ENCODE measurements around the gene ABHD2. TPM values are rescaled to one million over a fixed set of nuclear protein-coding genes. Genes with fewer than 3 reads are reported as not detected.

The ABHD2 gene
- total and polyA plus RNA-seq, 9 of the 15 experiments (the other 6 are each of a cell fraction or from before 2014, with no cell fraction given) = 16.9 to 99.8 (median 47.5) TPM

DNA sequence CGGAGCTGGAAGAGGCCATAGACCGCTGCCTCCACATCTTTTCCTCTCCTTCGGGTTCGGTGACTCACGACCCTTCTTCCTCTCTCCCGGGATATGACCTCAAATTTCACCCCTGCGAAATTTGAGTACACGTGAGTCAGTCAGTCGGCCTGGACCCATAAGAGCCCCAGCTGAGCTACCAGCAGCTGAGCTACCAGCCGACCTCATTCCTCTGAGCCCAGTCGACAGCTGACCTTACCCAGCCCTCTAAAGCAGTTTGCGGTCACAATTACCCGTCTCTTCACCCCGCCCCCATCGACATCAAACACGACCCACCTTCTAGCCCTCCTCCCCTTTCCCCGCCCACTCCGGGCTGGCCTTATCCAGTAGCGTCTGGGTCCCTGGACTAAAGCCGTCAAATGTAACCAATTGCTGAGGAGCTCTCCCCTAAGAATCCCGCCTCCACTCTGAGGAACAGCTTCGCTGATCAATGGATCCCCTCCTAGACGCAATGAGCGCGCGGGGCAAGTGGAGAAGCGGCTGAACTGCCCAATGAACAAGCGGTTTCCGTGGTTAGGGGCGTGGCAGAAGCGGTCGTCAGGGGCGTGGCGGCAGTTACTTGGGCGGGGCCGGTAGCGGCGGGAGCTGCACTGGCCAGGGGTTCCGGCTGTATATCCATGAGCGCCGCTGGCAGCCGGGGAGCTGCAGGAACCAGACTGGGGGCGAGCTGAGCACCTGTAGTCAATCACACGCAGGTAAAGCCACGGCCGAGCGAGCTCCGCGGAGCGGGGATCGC lies at the start of gene ABHD2 (continued):
- TF ChIP-seq BCOR (IDR thresholded peaks at IDR 0.05) (peak; percentile 36; the same call in 1 of the 2 replicates), NBN (IDR thresholded peaks at IDR 0.05; ENCODE audit: low read depth) (peak; percentile 87), SMAD2 (IDR thresholded peaks at IDR 0.05; ENCODE audit: low read depth, low read length) (no peak), ZNF121 (CRISPR knock-in tag; conservative IDR thresholded peaks at IDR 0.05) (no peak), FOSL1 (tag; conservative IDR thresholded peaks at IDR 0.05) (peak; percentile 89), CAMTA2 (CRISPR knock-in tag; conservative IDR thresholded peaks at IDR 0.05) (no peak), ARID1B (IDR thresholded peaks at IDR 0.05) (peak; percentile 69), PTRF (tag; IDR thresholded peaks at IDR 0.05) (no peak), CBX3 (IDR thresholded peaks at IDR 0.05; ENCODE audit: borderline replicate concordance in 1 of 2, low read length in 2 of 2) (peak in 1 of 2 experiments; percentile 76; a peak in 1 of 3 replicates), HNRNPL (IDR thresholded peaks at IDR 0.05; ENCODE audit: low read depth, low read length) (no peak), ZNF175 (CRISPR knock-in tag; IDR thresholded peaks at IDR 0.05; ENCODE audit: low read depth) (no peak), GMEB1 (CRISPR knock-in tag; IDR thresholded peaks at IDR 0.05) (no peak), ZNF224 (CRISPR knock-in tag; IDR thresholded peaks at IDR 0.05) (no peak), JUND (IDR thresholded peaks at IDR 0.05; ENCODE audit: borderline replicate concordance, low read depth, low read length) (peak; percentile 79), JUND (tag; IDR thresholded peaks at IDR 0.05; ENCODE audit: borderline replicate concordance, low read depth, low read length) (peak; percentile 74; the same call in 1 of the 3 replicates), TAL1 (IDR thresholded peaks at IDR 0.05) (no peak), CBX8 (IDR thresholded peaks at IDR 0.05; ENCODE audit: borderline replicate concordance, extremely low read depth, low read depth, low read length, poor library complexity, severe bottlenecking) (no peak), HSF4 (CRISPR knock-in tag; IDR thresholded peaks at IDR 0.05; ENCODE audit: borderline replicate concordance) (no peak), CBX5 (IDR thresholded peaks at IDR 0.05; ENCODE audit: borderline replicate concordance, low read depth) (no peak), CSDE1 (IDR thresholded peaks at IDR 0.05) (peak in 1 of 2 experiments; percentile 39; a peak in 1 of 4 replicates)
- TF ChIP-seq, protein P1, sequence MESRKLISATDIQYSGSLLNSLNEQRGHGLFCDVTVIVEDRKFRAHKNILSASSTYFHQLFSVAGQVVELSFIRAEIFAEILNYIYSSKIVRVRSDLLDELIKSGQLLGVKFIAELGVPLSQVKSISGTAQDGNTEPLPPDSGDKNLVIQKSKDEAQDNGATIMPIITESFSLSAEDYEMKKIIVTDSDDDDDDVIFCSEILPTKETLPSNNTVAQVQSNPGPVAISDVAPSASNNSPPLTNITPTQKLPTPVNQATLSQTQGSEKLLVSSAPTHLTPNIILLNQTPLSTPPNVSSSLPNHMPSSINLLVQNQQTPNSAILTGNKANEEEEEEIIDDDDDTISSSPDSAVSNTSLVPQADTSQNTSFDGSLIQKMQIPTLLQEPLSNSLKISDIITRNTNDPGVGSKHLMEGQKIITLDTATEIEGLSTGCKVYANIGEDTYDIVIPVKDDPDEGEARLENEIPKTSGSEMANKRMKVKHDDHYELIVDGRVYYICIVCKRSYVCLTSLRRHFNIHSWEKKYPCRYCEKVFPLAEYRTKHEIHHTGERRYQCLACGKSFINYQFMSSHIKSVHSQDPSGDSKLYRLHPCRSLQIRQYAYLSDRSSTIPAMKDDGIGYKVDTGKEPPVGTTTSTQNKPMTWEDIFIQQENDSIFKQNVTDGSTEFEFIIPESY (CRISPR knock-in tag; IDR thresholded peaks at IDR 0.05) = no peak
- TF ChIP-seq, protein P2, sequence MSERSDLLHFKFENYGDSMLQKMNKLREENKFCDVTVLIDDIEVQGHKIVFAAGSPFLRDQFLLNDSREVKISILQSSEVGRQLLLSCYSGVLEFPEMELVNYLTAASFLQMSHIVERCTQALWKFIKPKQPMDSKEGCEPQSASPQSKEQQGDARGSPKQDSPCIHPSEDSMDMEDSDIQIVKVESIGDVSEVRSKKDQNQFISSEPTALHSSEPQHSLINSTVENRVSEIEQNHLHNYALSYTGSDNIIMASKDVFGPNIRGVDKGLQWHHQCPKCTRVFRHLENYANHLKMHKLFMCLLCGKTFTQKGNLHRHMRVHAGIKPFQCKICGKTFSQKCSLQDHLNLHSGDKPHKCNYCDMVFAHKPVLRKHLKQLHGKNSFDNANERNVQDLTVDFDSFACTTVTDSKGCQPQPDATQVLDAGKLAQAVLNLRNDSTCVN (CRISPR knock-in tag; IDR thresholded peaks at IDR 0.05) = no peak
- TF ChIP-seq, protein P3, sequence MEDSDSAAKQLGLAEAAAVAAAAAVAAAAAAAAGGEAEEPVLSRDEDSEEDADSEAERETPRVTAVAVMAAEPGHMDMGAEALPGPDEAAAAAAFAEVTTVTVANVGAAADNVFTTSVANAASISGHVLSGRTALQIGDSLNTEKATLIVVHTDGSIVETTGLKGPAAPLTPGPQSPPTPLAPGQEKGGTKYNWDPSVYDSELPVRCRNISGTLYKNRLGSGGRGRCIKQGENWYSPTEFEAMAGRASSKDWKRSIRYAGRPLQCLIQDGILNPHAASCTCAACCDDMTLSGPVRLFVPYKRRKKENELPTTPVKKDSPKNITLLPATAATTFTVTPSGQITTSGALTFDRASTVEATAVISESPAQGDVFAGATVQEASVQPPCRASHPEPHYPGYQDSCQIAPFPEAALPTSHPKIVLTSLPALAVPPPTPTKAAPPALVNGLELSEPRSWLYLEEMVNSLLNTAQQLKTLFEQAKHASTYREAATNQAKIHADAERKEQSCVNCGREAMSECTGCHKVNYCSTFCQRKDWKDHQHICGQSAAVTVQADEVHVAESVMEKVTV (CRISPR knock-in tag; IDR thresholded peaks at IDR 0.05) = no peak
